C1 segment of cervical spinal cord (tissue), 14 donors: Measurements from ENCODE around the gene AP4M1.

Experiments
- DNase-seq, 14 donors: peaks; one replicate each; lab custom pipeline; 2025; lab: John Stamatoyannopoulos, UW

AP4M1 gene, protein sequence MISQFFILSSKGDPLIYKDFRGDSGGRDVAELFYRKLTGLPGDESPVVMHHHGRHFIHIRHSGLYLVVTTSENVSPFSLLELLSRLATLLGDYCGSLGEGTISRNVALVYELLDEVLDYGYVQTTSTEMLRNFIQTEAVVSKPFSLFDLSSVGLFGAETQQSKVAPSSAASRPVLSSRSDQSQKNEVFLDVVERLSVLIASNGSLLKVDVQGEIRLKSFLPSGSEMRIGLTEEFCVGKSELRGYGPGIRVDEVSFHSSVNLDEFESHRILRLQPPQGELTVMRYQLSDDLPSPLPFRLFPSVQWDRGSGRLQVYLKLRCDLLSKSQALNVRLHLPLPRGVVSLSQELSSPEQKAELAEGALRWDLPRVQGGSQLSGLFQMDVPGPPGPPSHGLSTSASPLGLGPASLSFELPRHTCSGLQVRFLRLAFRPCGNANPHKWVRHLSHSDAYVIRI

DNA sequence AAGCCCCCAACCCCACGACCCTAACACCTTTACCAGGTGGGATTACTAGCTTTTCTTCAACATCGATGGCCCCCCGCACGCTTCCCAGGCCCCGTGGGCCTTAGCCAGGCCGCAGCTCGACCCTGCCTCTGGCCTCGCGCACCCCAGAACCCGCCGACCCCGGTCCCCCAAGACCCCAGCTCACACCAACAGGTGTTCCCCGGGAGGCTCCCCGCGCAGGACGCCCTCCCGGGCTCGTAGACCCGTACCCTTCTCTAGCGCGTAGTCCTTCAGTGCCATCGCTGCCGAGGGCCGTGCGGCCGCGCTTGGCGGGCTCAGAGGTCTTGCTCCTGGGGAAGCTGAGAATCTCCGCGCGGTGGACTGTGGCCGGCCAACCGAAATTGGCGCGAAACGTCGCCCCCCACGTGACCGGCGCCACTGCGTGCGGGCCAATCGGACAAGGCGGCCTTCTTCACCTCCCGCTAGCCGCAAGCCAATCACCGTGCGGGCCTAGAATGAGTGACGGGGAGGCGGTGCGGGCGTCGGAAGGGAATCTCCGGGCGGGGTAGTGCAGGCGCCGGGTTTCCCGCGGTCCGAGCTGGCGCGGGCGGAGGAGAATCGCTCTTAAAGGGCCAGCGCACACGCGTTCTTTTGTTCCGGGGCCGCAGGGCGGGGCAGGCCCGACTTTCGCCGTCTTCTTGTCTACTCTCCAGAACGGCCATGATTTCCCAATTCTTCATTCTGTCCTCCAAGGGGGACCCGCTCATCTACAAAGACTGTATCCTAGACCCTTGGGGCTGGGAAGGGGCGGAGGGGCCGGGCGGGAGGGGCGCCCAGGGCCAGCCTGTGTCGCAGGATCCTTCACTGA is at the start of gene AP4M1, which contains the start of gene MCM7:
AP4M1 (plus strand) TSS at position 628 of the 847 bp plus-strand sequence; CDS start at position 700, 72 bp downstream.
MCM7 (minus strand) TSS at position 382 of the 847 bp plus-strand sequence; CDS start at position 279, 103 bp downstream.
- DNase-seq = peak; percentile 84 to 99 (median 98)

DNA sequence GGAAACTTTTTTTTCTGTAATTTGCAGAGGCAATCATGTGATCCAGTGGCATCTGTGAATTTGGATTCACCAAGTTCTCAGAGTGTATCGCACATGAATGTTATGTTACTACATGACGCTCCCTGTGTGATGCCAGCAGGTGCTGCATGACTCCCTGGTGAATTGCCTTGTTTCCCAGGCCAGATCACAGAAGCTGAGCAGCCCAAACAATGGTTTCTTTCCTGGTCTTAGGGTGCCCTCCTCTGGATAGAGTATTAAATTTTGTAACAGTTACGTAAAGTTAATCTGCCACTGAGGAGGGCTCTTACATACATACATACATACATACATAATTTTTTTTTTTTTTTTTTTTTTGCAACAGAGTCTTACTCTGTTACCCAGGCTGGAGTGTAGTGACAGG is 48.2 kb upstream of the AP4M1 start:
- DNase-seq = peak in 13 of 14 donors; percentile 1 to 54 (median 29)

DNA sequence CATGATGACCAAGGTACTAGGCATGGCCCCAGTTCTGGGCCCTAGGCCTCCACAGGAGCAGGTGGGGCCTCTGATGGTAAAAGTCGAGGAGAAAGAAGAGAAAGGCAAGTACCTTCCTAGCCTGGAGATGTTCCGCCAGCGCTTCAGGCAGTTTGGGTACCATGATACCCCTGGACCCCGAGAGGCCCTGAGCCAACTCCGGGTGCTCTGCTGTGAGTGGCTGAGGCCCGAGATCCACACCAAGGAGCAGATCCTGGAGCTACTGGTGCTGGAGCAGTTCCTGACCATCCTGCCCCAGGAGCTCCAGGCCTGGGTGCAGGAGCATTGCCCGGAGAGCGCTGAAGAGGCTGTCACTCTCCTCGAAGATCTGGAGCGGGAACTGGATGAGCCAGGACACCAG is 44.4 kb upstream of the AP4M1 start:
- DNase-seq = no peak

DNA sequence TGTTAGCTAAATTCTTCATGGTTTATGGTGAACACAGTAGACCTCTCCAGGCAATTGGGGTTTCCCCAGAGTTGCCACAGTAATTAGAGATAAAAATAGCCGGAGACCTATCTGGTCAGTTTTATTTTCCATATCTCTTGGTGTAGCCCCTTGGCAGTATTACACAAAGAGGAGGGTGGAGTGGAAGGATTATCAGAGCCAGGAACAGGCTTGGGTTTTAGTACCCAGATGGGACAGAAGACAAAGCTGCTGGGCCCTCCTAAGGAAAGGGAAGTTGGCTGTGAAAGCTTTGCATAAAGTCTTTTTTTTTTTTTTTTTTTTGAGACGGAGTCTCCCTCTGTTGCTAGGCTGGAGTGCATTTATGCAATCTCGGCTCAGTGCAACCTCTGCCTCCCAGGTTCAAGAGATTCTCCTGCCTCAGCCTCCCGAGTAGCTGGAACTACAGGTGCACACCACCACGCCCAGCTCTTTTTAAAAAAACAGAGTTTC is 42.1 kb upstream of the AP4M1 start:
- DNase-seq = no peak

DNA sequence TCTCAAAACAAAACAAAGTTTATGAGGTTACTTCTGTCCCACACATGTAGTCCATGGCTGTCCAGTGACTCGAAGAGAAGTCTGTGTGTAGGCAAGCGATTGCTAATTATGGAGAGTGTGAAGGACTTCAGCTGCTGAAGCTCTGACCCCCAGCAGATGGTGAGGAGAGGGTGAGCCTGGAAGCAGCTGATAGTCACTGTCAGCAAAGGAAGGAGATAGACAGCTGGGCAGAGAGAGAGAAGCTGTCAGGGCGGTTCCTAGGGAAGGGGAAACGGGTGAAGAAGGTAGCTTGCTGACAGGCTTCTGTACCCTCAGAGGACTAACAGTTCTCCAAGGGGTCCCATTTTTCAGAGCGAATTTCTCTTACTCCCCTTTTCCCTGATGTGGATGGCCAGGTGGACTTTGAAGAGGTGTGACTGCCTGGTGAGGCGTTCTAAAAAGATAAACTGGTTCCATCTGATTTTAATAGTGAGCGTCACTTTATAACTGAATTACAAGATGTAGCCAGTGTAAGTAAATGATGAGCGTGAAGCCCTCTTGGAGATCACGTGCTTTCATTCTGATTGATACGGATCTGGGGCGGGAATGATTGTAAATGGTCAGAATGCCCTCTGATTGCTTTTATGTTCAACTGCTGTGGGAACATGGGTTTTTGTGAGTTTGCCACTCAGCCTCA is 39.8 kb upstream of the AP4M1 start:
- DNase-seq = no peak

DNA sequence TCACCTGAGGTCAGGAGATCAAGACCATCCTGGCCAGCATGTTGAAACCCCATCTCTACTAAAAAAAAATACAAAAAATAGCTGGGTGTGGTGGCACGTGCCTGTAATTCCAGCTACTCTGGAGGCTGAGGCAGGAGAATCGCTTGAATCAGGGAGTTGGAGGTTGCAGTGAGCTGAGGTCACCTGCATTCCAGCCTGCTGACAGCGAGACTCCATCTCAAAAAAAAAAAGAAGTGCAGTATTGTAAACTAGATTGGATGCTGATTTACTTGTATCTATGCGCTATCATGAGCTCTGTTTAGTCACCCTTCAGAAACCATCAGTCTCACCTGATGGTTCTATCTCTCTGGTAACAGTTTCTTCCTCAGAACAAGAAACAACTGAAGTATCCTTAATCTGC is 38.1 kb upstream of the AP4M1 start:
- no peak for DNase-seq

DNA sequence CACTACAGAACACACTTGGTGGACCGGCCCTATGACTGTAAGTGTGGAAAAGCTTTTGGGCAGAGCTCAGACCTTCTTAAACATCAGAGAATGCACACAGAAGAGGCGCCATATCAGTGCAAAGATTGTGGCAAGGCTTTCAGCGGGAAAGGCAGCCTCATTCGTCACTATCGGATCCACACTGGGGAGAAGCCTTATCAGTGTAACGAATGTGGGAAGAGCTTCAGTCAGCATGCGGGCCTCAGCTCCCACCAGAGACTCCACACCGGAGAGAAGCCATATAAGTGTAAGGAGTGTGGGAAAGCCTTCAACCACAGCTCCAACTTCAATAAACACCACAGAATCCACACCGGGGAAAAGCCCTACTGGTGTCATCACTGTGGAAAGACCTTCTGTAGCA is 37.3 kb upstream of the AP4M1 start:
- no peak for DNase-seq

DNA sequence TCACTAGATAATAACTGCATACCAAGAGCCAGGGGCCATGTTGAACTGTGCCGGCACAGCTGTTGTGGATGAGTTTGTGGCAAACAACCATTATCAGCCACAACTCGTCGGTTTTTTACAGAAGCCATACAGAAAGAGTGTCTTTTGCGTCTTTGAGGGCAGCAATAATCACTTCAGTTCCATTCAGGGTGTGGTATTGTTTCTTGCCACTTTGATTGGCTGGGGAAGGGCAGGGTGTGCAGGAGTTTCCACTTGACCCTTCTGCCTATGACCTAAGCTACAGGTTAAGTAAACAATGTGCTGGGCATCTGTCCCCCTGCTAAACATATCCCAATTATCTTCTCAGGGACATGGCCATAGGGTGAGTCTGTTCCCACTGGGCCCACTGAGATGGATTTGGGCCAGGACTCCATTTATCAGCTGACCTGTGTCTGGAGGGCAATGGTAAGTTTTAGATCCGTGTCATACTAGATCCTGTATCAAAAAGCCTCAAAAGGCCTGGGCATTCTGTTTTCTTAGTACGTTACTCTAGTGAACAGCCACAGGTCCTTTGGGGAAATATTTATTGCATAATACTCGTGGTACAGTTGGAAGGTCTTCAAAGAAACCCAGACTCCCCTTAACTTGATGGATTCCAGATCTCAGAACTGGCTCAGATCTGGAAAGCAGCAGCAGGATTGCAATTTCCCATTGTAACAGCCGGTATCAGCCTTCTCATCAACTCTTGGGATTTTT is 35.8 kb upstream of the AP4M1 start:
- DNase-seq = no peak

DNA sequence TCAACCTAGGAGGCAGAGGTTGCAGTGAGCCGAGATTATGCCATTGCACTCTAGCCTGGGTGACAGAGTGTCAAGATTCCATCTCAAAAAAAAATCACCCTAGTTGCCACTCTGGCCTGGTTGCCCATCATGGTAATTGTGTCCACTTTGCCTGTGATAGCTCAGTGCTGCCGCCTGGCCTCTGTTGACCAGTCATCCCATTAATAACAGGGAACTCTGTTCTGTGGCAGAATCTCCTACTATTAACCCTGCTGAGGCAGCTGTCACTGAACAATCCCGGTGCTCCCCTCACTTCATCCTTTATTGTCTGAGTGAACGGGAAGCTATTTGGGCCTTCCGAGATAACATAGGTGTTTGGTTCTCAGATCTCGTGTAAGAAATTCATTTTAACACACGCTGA is 34.5 kb upstream of the AP4M1 start:
- peak in 1 of 14 donors; percentile 3 for DNase-seq

DNA sequence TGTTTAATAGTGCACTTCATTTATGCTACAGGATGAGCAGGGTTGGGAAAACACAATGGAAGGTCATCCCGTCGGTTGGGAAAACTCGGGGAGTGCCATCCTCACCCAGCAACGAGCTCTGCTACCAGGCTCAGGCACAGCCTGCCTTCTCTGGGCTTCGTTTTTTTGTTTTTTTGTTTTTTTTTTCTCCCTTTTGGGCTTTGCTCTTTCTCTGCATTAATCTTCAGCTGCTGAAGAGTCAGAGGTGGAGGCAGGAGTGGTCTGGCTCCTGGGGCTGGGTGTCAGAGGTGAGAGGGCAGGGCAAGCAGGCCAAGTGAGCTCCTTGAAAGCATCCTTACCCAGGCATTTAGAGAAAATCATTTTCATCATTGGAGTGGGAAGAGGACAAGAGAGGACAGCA is 31.5 kb upstream of the AP4M1 start:
- no peak for DNase-seq

DNA sequence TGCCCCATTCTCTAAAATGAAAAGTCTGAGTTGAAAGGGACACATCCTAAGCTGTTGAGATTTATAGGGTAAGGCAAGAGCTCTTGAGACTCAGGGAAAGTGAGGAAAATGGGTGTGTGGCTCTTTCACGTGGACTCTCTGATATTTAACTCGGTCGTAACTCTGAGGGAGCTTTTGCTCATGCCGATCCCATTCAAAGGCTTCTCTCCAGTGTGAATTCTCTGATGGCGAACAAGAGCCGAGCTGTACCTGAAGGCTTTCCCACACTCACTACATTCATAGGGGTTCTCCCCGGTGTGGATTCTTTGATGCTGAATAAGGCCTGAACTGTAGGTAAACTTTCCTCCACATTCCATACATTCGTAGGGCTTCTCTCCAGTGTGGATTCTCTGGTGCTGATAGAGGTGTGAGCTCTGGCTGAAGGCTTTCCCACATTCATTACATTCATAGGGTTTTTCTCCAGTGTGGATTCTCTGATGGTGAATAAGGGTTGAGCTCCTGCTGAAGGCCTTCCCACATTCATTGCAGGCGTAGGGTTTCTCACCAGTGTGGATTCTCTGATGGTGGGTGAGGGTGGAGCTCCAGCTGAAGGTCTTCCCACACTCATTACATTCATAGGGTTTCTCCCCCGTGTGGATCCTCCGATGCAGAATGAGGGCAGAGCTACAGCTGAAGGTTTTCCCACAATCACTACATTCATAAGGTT is 30.3 kb upstream of the AP4M1 start:
- no peak for DNase-seq

DNA sequence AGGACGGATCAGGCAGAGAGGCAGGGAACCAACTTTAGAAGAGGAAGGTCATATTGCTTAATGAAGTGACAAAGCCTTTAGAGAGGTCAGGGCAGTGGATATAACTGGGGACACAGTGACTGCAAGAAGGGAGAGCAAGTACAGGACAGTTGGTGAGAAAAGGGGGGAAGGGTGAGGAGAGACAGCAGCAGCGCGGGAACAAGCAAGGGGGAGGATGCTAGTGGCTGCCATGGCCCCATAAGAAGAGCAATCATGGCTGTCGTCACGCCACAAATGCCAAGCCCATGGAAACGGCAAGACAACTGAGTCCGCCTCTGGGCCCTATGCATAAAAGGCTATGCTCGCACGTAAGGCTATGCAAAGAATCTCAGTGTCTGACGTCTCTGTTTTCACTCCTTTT is 29.0 kb upstream of the AP4M1 start:
- no peak for DNase-seq

DNA sequence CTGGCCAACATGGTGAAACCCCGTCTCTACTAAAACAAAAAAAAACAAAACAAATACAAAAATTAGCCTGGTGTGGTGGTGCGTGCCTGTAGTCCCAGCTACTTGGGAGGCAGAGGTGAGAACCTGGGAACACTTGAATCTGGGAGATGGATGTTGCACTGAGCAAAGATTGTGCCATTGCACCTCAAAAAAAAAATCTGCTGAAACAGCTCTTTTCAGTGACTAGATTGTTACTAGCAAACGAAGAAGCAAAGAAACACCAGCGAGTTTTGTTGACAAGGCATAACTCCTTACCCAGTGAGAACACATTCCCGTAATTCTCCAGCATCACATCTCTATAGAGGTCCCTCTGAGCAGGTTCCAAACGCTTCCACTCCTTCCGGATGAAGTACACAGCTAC is 26.6 kb upstream of the AP4M1 start:
- DNase-seq = no peak

DNA sequence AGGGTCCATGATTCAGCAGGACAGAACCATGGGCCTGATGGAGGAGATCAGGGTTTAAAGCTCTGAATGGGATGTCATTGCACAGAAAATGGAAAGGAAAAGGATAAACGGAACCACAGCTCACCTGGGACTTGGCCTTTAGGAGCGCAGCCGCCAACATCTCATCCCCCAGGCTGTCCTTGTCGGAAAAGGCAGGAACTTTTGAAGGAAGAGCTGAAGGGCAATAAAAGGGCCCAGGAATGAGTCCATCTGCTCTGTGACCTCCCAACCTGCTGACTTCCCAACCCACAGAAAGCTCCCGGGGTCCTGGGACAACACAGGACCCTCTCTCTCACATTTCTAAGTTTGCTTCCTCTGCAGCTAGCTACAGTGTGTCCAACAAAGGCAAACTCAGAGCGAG is 26.0 kb upstream of the AP4M1 start:
- DNase-seq = no peak

DNA sequence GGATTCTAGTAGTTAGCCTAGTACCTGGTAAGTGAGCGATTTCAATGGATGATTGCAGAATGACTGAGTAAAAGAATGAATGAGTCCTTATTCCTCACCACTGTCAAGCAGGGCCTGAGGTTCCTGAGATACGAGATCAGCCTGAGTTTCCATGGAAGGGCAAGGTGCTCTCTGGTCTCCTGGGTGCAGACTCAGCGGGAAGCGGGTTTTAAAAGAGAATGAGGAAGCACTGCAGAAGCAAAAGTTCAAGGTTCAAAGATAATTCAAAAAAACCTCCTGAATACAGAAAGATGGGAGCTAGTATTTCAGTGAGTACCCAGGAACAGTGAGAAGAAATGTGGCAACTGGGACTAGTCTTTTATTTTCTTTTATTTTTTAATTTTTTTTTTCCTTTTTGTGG is 24.2 kb upstream of the AP4M1 start:
- no peak for DNase-seq

DNA sequence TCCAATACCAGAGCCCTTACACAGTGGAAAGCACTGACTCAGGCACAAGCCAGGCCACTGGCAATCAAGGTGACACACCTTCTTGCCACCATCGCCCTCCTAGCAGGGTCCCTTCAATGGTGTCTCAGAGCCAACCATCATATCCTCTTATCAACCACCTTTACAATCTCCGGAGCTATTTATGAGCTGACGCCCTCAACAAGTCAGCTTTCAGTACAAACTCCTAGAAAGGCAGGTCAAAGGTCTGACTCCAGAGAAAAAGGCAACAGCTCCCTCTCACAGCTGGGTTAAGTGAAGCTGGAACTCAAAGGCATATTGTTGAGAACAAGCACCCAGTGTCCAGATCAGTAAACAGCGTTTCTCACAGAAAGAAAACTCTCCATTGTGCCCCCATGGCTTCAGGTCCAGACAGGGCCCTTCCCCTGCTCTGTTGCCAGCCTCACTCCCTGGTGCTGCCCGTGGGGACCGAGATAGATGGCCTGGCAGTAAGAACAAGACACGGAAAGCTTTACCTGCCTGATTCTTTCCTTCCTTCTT is 22.4 kb upstream of the AP4M1 start:
- DNase-seq = peak in 11 of 14 donors; percentile 7 to 69 (median 45)

DNA sequence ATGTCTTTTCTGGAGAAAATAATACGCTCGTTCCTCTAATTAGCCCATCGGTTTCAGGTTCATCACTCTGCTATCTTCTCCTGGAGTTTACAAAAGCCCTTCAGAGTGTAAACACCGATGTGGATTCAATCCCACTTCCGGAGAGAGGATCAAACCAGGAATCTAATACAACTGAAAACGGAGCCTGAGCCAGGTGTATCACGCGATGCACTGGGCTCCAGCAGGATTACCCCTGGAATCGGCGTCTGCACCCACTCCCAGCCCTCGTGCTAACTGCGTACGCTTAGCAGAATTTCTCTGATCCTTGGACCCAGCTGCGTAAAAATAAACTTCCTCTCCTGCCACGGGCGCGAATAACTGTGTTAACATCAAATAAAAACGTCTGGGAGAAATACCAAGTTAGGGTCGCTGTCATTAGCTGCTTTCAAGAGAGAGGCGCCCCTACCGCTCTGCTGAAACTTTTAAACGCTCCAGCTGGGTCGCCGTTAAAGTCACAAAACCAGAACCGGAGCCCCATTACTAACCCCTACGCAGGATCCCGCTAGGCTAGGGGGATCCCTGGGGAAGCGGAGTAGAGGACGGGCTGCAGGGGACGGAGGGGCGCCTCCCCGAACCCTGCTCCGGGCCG is 20.4 kb upstream of the AP4M1 start:
- DNase-seq = no peak

DNA sequence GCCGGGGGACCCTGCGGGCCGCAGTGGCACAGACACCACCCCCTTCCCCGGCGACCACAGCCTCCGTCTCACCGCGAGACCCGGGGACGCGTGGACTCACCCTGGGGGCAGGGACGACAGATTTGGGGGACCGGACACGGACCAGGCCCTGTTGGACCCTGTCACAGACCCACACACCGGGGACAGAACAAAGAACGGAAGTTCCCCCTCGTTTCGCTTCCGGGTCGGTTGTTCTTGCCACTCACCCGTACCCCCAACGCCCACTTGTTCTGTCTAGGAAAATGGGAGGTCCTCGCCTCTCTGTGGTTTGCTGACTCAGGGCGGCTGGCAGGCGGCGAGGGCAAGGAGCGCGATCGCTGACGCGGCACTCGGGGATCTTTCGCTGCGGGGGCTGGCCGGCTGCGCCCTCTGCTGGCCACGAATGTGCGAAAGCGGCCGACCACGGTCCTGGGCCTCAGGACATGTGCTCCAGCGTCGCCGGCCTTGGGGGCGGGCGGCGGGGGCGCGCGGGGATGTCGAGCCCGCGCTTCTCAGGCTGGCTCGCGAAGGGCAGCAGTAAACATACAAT is 19.8 kb upstream of the AP4M1 start, which contains the start of gene ZNF3:
ZNF3 (minus strand) TSS at position 189 of the 568 bp plus-strand sequence. CDS start 4,366 bp downstream, outside the sequence.
- peak; percentile 83 to 99 (median 98) for DNase-seq

DNA sequence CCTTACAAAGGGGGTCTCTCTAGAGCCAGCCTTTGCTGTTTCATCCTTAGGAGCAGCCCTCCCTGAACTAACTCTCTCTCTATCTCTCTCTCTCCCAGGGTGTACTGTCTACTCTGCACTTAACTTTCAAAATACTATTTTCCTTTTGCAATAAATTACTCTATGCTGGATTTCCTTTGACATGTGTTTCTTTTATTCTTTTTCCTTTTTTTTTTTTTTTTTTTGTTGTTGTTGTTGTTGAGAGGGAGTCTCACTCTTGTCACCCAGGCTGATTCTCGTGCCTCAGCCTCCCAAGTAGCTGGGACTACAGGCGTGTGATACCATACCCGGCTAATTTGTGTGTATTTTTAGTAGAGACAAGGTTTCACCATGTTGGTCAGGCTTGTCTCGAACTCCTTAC is 18.5 kb upstream of the AP4M1 start:
- DNase-seq = no peak
